GM21367 (cell line): ENCODE results near the gene RTN4IP1.

Experiments used
- ATAC-seq: cut with Tn5 transposase; IDR thresholded peaks from one replicate; pipeline ENCODE4 v1.9.1; 2021; ENCODE audit not compliant: unreplicated experiment

Gene RTN4IP1

GRCh38 chr6:106629103-106629858 lies at the start of gene RTN4IP1, which contains the start of gene QRSL1:
Gene RTN4IP1 (minus strand): TSS chr6:106629498. CDS start chr6:106629021, 477 bp downstream.
Gene QRSL1 (plus strand): TSS chr6:106629578. CDS start chr6:106629682, 104 bp downstream.
- peak; percentile 55 for ATAC-seq

GRCh38 chr6:106677282-106677681 lies 48.0 kb upstream of the RTN4IP1 start:
- ATAC-seq: no peak

- no peak for ATAC-seq
These were observed 45.4 kb upstream of the RTN4IP1 start for GRCh38 chr6:106674541-106675229.

- no peak for ATAC-seq
These were observed 42.4 kb upstream of the RTN4IP1 start for GRCh38 chr6:106671651-106672050.

- no peak for ATAC-seq
These were observed 40.9 kb upstream of the RTN4IP1 start for GRCh38 chr6:106670236-106670635.

GRCh38 chr6:106667022-106667402 lies 37.7 kb upstream of the RTN4IP1 start:
- ATAC-seq: no peak

GRCh38 chr6:106666282-106667021 lies 37.2 kb upstream of the RTN4IP1 start:
- peak; percentile 95 for ATAC-seq

GRCh38 chr6:106662458-106662857 lies 33.2 kb upstream of the RTN4IP1 start:
- ATAC-seq: no peak

GRCh38 chr6:106659859-106660258 lies 30.6 kb upstream of the RTN4IP1 start:
- ATAC-seq: no peak

- no peak for ATAC-seq
These were observed 29.2 kb upstream of the RTN4IP1 start for GRCh38 chr6:106658469-106658868.

- ATAC-seq: peak; percentile 75
These were observed 19.5 kb upstream of the RTN4IP1 start for GRCh38 chr6:106648651-106649308.

- ATAC-seq: no peak
These were observed 13.8 kb upstream of the RTN4IP1 start for GRCh38 chr6:106643061-106643460.

GRCh38 chr6:106642476-106642875 lies 13.2 kb upstream of the RTN4IP1 start:
- ATAC-seq: no peak

GRCh38 chr6:106639812-106640211 lies 10.5 kb upstream of the RTN4IP1 start:
- no peak for ATAC-seq

GRCh38 chr6:106637717-106638341 lies 8.5 kb upstream of the RTN4IP1 start:
- ATAC-seq: peak; percentile 68

- peak; percentile 36 for ATAC-seq
These were observed 7.9 kb upstream of the RTN4IP1 start for GRCh38 chr6:106637051-106637716.

GRCh38 chr6:106634565-106634964 lies 5.3 kb upstream of the RTN4IP1 start:
- no peak for ATAC-seq

GRCh38 chr6:106631346-106631745 lies 2.0 kb upstream of the RTN4IP1 start:
- no peak for ATAC-seq

GRCh38 chr6:106630366-106630765 lies 1.1 kb upstream of the RTN4IP1 start:
- ATAC-seq: no peak

- ATAC-seq: no peak
These were observed 513 bp upstream of the RTN4IP1 start for GRCh38 chr6:106629859-106630163.
